ENCODE measurements around the gene C1orf174. TPM values are rescaled to one million over a fixed set of nuclear protein-coding genes. Genes with fewer than 3 reads are reported as not detected.
A peak's percentile ranks its signal among the peaks of the same experiment; 100 is the strongest.

Gene C1orf174
- total RNA-seq, 3 donors from 2014 or later: 17.6 to 24.9 (median 18.1) TPM

GRCh38 chr1:3865606-3866160 lies 34.4 kb downstream of the C1orf174 start:
- H3K4me1 ChIP-seq: no peaks in the 10 kb centered on the region
- intact Hi-C loops (cut with DNase I; ENCODE audit: low total_unique reads): no loop called here
- no peak overlapping the region for H3K27ac ChIP-seq
- no peak overlapping the region for H3K4me3 ChIP-seq
- H3K27me3 ChIP-seq: no peaks in the 10 kb centered on the region
- no peak for TF ChIP-seq CTCF (IDR thresholded peaks at IDR 0.05)
- TF ChIP-seq POLR2AphosphoS5 (IDR thresholded peaks at IDR 0.05): no peak
- no peak for TF ChIP-seq POLR2A (IDR thresholded peaks at IDR 0.05)
- no peak for DNase-seq (ENCODE audit: low spot score in 2 of 2)
- H3K36me3 ChIP-seq: no peaks in the 10 kb centered on the region
- no peaks in the 10 kb centered on the region for H3K9me3 ChIP-seq

DNA sequence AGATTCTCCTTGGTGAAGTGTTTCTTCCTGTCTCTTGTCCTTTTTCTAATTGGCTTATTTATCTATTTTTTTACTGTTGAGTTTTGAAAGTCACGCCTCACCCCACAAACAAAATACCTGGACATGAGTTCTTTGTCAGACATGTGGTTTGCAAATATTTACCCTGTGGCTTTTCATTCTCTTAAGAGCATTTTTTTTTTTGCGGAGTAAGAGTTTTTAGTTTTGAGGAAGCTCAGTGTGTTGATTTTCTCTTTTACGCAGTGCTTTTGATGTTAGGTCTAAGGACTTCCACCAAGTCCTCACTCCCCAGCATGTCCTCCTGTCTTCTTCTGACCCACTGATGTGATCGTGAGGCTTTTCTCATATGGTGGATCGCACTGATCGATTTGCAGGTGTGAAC lies 35.2 kb downstream of the C1orf174 start:
- no peak for TF ChIP-seq POLR2A (IDR thresholded peaks at IDR 0.05)
- TF ChIP-seq CTCF (IDR thresholded peaks at IDR 0.05): no peak
- TF ChIP-seq POLR2AphosphoS5 (IDR thresholded peaks at IDR 0.05): no peak
- intact Hi-C loops (cut with DNase I; ENCODE audit: low total_unique reads): no loop called here
- no peaks in the 10 kb centered on the region for H3K9me3 ChIP-seq
- H3K36me3 ChIP-seq: no peaks in the 10 kb centered on the region
- no peak overlapping the region for H3K27ac ChIP-seq
- no peaks in the 10 kb centered on the region for H3K4me1 ChIP-seq
- H3K4me3 ChIP-seq: no peak overlapping the region
- no peaks in the 10 kb centered on the region for H3K27me3 ChIP-seq
- DNase-seq (ENCODE audit: low spot score in 2 of 2): no peak

- H3K27ac ChIP-seq: no peak overlapping the region
- DNase-seq (ENCODE audit: low spot score in 2 of 2): no peak
These were observed 36.7 kb downstream of the C1orf174 start for GRCh38 chr1:3863231-3863935.

GRCh38 chr1:3858231-3858981 lies 41.7 kb downstream of the C1orf174 start:
- H3K4me1 ChIP-seq: peaks cover 0 to 9% of the 10 kb centered on the region in 2 donors
- H3K4me3 ChIP-seq: peak overlapping the region; percentile 67 to 93 (median 92)
- H3K9me3 ChIP-seq: no peaks in the 10 kb centered on the region
- intact Hi-C loops (cut with DNase I; ENCODE audit: low total_unique reads): no loop called here
- H3K27ac ChIP-seq: no peak overlapping the region
- TF ChIP-seq POLR2A (IDR thresholded peaks at IDR 0.05) (no peak), CTCF (IDR thresholded peaks at IDR 0.05) (no peak), POLR2AphosphoS5 (IDR thresholded peaks at IDR 0.05) (no peak)
- DNase-seq (ENCODE audit: low spot score in 2 of 2): no peak
- no peaks in the 10 kb centered on the region for H3K27me3 ChIP-seq
- H3K36me3 ChIP-seq: no peaks in the 10 kb centered on the region

More at GRCh38 chr1:3863231-3863935, 36.7 kb downstream of the C1orf174 start:
- H3K27me3 ChIP-seq: no peaks in the 10 kb centered on the region
- H3K4me3 ChIP-seq: no peak overlapping the region
- peaks cover 0 to 3% of the 10 kb centered on the region in 2 donors for H3K4me1 ChIP-seq
- intact Hi-C loops (cut with DNase I; ENCODE audit: low total_unique reads): no loop called here
- no peaks in the 10 kb centered on the region for H3K36me3 ChIP-seq
- no peaks in the 10 kb centered on the region for H3K9me3 ChIP-seq
- TF ChIP-seq POLR2AphosphoS5 (IDR thresholded peaks at IDR 0.05) (no peak), CTCF (IDR thresholded peaks at IDR 0.05) (no peak), POLR2A (IDR thresholded peaks at IDR 0.05) (no peak)

DNA sequence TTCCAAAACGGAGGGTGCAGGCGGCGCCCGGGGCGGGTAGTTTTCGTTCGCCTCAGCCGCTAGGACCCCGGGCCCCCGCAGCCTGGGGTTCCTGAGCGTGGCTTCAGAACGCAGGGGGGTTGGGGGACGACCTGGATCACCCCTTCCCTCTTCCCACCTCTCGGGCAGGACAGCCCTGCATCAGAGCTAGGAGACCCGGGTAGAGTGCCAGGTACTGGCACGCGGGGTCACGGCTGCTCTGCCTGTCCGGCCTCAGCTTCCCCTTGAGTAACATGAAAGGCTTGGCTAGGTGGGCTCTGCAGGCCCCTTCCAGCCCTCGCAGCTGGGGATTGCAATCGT lies 42.3 kb downstream of the C1orf174 start:
- intact Hi-C loops (cut with DNase I; ENCODE audit: low total_unique reads): no loop called here
- H3K27ac ChIP-seq: peak overlapping the region; percentile 69 to 85
- no peaks in the 10 kb centered on the region for H3K36me3 ChIP-seq
- peak overlapping the region; percentile 67 to 93 (median 92) for H3K4me3 ChIP-seq
- peaks cover 0 to 9% of the 10 kb centered on the region in 2 donors for H3K4me1 ChIP-seq
- H3K27me3 ChIP-seq: no peaks in the 10 kb centered on the region
- no peaks in the 10 kb centered on the region for H3K9me3 ChIP-seq
- no peak for DNase-seq (ENCODE audit: low spot score in 2 of 2)
- TF ChIP-seq CTCF (IDR thresholded peaks at IDR 0.05) (no peak), POLR2AphosphoS5 (IDR thresholded peaks at IDR 0.05) (no peak), POLR2A (IDR thresholded peaks at IDR 0.05) (no peak)
